RWPE2 (cell line): Measurements from ENCODE around the gene TSPYL1.

Source experiments
- ATAC-seq: fragments of 200-7000 bp; cut with Tn5 transposase; 3 replicates; pipeline ENCODE4 v1.9.1; 2021; ENCODE audit warnings: low read depth
- DNase-seq: peaks from one replicate; pipeline ENCODE4 v3.0.0-alpha.2; 2020; ENCODE audit warnings: low spot score
- H3K27ac ChIP-seq: fragments of 450-650 bp; 2 replicates; pipeline ENCODE4 v1.5.1; 2017; ENCODE audit warnings: mild to moderate bottlenecking; ENCODE audit not compliant: poor library complexity, severe bottlenecking
- H3K27me3 ChIP-seq: fragments of 250-450 bp; sonication (Bioruptor Pico); 2 replicates; pipeline ENCODE4 v1.5.1; 2021; ENCODE audit warnings: mild to moderate bottlenecking, moderate library complexity; ENCODE audit not compliant: insufficient read depth, poor library complexity, severe bottlenecking
- H3K36me3 ChIP-seq: fragments of 250-450 bp; sonication (Bioruptor Pico); 2 replicates; pipeline ENCODE4 v1.5.1; 2020; ENCODE audit warnings: low read depth, mild to moderate bottlenecking, moderate library complexity
- H3K4me1 ChIP-seq: fragments of 250-450 bp; sonication (Bioruptor Pico); 2 replicates; pipeline ENCODE4 v1.5.1; 2021; ENCODE audit warnings: mild to moderate bottlenecking, moderate library complexity; ENCODE audit not compliant: insufficient read depth, poor library complexity, severe bottlenecking
- H3K4me3 ChIP-seq: fragments of 250-450 bp; sonication (Bioruptor Pico); 2 replicates; pipeline ENCODE4 v1.5.1; 2021; ENCODE audit warnings: mild to moderate bottlenecking, moderate library complexity; ENCODE audit not compliant: severe bottlenecking
- H3K9me3 ChIP-seq: fragments of 250-450 bp; sonication (Bioruptor Pico); 2 replicates; pipeline ENCODE4 v1.5.1; 2021; ENCODE audit warnings: mild to moderate bottlenecking, moderate library complexity; ENCODE audit not compliant: severe bottlenecking
- TF ChIP-seq, protein P1 (sequence below): fragments of 450-650 bp; IDR thresholded peaks from one replicate; pipeline ENCODE4 v1.5.1; 2017; ENCODE audit warnings: mild to moderate bottlenecking, moderate library complexity; ENCODE audit not compliant: poor library complexity, severe bottlenecking

The TSPYL1 gene

GRCh38 chr6:116266803-116267202 lies 12.9 kb downstream of the TSPYL1 start:
- H3K27ac ChIP-seq: no peak overlapping the region
- TF ChIP-seq, protein P1, sequence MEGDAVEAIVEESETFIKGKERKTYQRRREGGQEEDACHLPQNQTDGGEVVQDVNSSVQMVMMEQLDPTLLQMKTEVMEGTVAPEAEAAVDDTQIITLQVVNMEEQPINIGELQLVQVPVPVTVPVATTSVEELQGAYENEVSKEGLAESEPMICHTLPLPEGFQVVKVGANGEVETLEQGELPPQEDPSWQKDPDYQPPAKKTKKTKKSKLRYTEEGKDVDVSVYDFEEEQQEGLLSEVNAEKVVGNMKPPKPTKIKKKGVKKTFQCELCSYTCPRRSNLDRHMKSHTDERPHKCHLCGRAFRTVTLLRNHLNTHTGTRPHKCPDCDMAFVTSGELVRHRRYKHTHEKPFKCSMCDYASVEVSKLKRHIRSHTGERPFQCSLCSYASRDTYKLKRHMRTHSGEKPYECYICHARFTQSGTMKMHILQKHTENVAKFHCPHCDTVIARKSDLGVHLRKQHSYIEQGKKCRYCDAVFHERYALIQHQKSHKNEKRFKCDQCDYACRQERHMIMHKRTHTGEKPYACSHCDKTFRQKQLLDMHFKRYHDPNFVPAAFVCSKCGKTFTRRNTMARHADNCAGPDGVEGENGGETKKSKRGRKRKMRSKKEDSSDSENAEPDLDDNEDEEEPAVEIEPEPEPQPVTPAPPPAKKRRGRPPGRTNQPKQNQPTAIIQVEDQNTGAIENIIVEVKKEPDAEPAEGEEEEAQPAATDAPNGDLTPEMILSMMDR: no peak
- H3K9me3 ChIP-seq: no peaks in the 10 kb centered on the region
- H3K36me3 ChIP-seq: peaks cover 12% of the 10 kb centered on the region
- H3K4me1 ChIP-seq: no peaks in the 10 kb centered on the region
- DNase-seq (no peak), ATAC-seq (peak; percentile 48; the same call in 2 of the 3 replicates)
- no peaks in the 10 kb centered on the region for H3K27me3 ChIP-seq
- no peak overlapping the region for H3K4me3 ChIP-seq

- no peak for DNase-seq
These were observed 14.5 kb downstream of the TSPYL1 start for GRCh38 chr6:116265041-116265829.

DNA sequence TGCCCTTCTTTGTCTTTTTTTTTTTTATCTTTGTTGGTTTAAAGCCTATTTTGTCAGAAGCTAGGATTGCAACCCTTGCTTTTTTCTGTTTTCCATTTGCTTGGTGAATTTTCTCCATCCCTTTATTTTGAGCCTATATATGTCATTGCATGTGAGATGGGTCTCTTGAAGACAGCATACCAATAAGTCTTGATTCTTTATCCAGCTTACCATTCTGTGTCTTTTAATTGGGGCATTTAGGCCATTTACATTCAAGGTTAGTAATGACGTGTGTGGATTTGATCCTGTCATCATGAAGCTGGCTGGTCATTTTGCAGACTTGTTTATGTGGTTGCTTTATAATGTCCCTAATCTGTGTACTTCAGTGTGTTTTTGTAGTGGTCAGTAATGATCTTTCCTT lies 16.4 kb downstream of the TSPYL1 start:
- TF ChIP-seq, protein P1: no peak
- DNase-seq (no peak), ATAC-seq (no peak)
- H3K4me1 ChIP-seq: no peaks in the 10 kb centered on the region
- peaks cover 6% of the 10 kb centered on the region; the same call in 1 of the 2 replicates for H3K36me3 ChIP-seq
- H3K9me3 ChIP-seq: no peaks in the 10 kb centered on the region
- H3K4me3 ChIP-seq: no peak overlapping the region
- no peak overlapping the region for H3K27ac ChIP-seq
- H3K27me3 ChIP-seq: no peaks in the 10 kb centered on the region

More at GRCh38 chr6:116265041-116265829, 14.5 kb downstream of the TSPYL1 start:
- no peak overlapping the region for H3K4me3 ChIP-seq
- TF ChIP-seq, protein P1: no peak
- H3K9me3 ChIP-seq: no peaks in the 10 kb centered on the region
- H3K36me3 ChIP-seq: peaks cover 6% of the 10 kb centered on the region; the same call in 1 of the 2 replicates
- no peaks in the 10 kb centered on the region for H3K4me1 ChIP-seq
- no peak overlapping the region for H3K27ac ChIP-seq
- H3K27me3 ChIP-seq: no peaks in the 10 kb centered on the region
- ATAC-seq: peak; percentile 74

DNA sequence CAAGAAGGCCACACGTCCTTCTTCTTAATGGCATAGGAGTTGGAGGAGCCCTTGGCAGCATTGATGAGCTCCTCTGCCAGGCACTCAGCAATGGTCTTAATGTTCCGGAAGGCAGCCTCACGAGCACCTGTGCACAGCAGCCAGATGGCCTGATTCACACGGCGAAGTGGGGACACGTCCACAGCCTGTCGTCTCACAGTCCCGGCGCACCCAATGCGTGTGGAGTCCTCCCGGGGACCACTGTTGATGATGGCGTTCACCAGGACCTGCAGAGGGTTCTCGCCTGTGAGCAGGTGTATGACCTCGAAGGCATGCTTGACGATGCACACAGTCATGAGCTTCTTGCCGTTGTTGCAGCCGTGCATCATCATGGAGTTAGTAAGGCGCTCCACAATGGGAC lies 21.2 kb downstream of the TSPYL1 start:
- Histone ChIP-seq H3K36me3 (no peaks in the 10 kb centered on the region), H3K4me3 (no peak overlapping the region), H3K4me1 (peaks cover 7% of the 10 kb centered on the region), H3K27me3 (no peaks in the 10 kb centered on the region), H3K27ac (no peak overlapping the region), H3K9me3 (no peaks in the 10 kb centered on the region)
- TF ChIP-seq, protein P1: no peak
- no peak for DNase-seq
- no peak for ATAC-seq

DNA sequence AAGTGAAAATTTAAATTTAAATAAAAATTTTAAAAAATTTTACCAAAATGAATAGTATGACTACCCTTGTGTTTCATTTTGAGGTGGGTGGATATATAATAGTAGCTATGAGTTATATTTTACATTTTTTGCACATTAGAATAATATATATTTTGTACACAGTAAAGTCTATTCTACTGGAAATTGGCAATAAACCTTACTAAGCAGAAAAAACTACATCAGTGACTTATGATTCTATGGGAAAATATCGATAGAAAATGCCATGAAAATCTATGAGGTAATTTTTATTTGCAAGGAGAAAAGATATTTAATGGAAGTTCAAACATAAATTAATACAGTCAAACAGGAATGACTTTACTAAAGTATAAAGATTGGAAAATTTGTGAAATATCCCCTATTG lies 23.0 kb downstream of the TSPYL1 start:
- Histone ChIP-seq H3K27ac (no peak overlapping the region), H3K36me3 (0 out of 2 replicates have a peak, but pooled peaks cover 6% of the 10 kb centered on the region), H3K9me3 (no peaks in the 10 kb centered on the region), H3K4me3 (no peak overlapping the region), H3K4me1 (peaks cover 20% of the 10 kb centered on the region), H3K27me3 (no peaks in the 10 kb centered on the region)
- no peak for DNase-seq
- ATAC-seq: no peak
- TF ChIP-seq, protein P1: no peak
